CD4-positive, alpha-beta T cell treated with Interleukin-6 at 100 ng/mL for 8 hours (primary cell): ENCODE data around the gene DNAJC6.
"Not testable (repeated sequence)": the region's sequence is repeated elsewhere in the genome, so short reads cannot be mapped to it uniquely, and the experiment has no call there.

Experiments used
- DNase-seq: peaks from one replicate; pipeline ENCODE4 v3.0.0-alpha.2; 2020; ENCODE audit warnings: mixed read lengths, low spot score

The DNAJC6 gene

DNA sequence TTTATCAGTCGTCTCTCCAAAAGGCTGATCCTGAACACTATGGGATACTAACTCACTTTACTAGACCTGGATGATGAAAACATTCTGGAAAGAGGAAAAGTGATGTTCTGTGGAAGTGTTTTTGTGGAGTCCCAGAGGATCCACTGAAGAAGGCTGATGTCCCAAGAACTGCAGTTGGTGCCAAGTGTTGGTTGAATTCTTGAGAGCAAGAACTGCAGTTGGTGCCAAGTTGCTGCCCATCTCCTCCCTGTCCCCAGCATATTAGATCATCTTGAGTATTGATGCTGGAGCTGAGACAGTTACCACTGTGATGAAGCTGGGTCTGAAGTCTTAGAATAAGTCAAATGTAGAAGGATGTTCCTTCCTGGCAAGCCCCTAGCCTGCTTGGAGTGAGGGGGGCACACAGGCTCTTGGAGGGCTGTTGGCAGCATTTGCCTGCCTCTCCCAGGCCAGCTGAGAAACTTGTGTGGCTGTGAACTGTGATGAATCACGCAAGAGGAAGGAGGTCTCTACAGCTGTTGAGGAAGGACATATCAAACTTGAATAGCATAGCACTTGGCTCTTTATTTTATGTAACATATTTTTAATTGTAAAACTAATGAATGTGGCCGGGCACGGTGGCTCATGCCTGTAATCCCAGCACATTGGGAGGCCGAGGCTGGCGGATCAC, 48.1 kb downstream of the DNAJC6 start:
- DNase-seq, result no peak

DNA sequence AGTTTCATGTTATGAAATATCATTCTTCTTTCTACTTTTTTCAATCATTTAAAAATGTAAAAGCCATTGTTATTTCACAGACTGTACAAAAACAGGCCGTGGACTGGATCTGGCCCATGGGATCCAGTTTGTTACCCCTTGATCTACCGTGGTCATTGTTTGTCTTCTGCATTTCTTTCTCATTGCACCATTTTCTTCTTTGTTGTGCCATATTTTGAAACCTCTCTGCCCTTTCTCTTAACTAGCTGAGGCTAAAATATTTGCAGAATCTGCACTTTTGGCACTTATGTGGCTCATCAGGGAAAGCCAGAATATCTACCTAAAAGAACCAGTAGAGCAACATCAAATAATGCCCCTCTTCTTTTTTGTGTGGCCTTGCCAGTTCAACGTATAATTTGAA, 50.5 kb downstream of the DNAJC6 start:
- no peak for DNase-seq

DNA sequence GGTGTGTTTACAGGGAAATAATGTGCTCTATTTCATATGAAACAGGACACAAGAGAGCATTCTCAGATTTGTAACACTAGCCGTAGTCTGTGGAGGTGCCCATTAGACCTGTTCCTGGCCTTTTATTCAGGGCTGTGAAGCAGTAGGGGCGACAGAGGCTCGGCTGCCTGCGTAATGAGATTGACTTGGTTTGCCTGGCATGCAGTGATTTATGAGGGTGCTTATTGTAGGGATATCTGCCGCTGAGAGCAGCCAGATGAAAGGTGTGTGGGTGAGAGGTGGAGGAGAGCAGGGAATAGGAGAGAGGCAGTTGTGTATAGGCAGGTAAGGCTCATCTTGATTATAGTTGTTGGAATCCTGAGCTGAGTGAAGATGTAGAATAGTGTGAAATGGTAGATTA, 51.3 kb downstream of the DNAJC6 start:
- DNase-seq, result no peak

DNA sequence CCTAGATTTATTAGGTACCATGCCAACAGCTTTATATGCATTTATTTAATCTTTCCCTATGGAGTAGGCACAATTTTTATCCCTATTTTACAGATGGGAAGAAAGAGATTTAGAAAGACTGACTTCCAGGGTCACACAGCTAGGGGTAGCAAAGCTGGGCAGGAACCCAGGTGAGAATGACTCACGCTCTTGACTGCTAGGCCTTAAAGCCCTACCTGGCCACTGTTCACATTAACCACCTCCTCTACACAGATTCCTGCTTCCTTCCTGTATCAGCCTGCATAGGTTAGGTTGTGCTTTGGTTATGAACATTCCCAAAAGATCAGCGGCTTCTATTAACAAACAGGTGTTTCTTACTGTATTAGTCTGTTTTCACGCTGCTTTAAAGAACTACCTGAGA, 53.2 kb downstream of the DNAJC6 start:
- no peak for DNase-seq

DNA sequence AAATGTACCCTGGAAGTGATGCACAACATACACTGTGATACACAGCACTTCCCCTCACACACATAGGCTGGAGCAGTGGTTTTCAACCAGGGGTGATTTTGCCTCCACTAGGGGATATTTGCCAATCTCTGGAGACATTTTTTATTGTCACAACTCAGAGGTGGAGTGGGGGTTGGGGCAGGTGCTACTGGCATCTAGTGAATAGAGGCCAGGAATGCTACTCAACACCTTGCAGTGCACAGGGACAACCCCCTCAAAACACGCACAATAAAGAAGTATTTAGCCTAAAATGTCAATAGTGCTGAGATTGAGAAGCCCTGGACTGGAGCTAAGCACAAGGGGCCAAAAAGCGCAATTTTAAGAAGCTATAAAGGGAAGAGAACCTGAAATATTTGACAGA, 54.1 kb downstream of the DNAJC6 start:
- no peak for DNase-seq

DNA sequence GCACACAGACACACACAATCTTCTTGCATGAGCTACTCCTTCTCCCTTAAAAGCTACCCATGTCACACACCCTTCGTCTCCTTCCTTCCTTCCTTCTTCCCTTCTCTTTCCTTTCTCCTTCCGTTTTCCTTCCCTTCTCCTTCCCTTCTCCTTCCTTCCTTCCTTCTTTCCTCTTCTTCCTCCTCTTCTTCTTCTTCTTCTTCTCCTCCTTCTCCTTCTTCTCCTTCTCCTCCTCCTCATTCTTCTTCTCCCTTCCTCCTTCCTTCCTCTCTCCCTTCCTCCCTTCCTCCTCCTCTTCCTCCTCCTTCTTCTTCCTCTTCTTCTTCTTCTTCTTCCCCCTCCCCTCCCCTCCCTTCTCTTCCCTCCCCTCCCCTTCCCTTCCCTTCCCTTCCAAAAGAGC, 59.1 kb downstream of the DNAJC6 start:
- no peak for DNase-seq

DNA sequence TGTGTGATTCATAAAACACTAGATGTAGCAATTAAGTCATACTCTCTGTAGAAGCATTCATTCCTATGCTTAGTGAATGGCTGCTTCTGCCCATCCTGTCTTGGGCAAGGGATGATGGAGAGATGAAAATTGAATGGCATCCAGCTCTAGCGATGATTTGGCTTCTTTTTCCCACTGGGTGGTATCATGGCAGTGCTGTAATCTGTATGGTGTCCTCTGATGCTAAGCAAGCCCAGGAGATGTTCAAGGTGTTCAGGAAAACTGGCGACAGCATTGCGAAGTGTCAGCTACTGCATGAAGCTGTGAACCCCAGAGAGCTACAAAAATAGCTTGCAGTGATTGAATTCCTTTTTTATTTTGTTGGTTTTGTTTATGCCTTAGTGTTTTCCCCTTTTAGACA, 62.2 kb downstream of the DNAJC6 start:
- no peak for DNase-seq

DNA sequence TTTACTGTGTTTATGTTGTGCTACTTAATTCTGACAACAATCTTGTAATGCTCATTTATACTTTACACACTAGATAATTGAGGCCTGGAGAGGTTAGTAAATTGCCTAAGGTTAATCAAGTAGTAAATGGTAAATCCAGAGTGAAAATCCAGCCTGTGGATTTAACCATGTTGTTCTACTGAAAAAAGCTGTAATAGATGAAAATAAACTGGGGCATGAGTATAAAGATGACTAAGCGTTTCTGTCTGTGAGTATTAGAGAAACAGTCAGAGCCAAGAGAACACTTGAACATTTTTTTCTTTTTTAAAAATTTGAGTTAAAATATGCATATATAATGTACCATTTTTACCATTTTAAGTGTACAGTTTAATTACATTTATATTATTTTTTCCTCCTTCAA, 63.2 kb downstream of the DNAJC6 start:
- DNase-seq, result no peak

DNA sequence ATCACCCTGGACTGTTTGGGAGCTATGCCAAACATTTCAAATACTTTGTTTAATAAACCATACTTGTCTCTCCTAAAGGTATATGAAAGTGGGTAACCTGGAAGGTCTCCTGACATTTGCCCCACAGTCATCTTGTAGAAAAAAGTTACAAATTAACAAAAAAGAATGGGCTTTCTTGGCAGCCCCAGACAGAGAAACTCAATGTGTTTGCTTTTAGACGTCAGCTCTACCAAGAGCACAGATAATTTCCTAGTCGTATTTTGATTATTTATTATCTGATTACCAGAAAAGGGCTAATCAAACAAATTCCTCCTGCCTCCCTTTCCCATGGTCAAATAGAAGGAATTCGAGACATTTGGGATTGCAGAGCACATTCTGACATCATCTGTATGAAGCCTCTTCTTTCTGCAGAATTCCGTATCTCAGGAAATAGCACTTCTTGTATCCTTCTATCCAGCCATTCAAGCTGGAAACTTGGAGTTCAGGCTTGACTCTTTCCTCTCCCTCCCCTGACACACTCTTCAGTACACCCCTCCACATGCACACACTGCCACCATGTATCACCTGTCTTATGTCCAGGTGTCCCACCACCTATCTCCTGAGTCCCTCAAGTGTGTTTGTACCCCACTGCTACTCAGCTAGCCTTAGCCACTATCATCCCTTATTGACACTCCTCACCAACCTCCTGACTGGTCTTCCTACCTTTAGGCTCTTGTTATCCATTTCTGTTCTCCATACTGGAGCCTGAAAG, 68.3 kb downstream of the DNAJC6 start:
- DNase-seq, result no peak

DNA sequence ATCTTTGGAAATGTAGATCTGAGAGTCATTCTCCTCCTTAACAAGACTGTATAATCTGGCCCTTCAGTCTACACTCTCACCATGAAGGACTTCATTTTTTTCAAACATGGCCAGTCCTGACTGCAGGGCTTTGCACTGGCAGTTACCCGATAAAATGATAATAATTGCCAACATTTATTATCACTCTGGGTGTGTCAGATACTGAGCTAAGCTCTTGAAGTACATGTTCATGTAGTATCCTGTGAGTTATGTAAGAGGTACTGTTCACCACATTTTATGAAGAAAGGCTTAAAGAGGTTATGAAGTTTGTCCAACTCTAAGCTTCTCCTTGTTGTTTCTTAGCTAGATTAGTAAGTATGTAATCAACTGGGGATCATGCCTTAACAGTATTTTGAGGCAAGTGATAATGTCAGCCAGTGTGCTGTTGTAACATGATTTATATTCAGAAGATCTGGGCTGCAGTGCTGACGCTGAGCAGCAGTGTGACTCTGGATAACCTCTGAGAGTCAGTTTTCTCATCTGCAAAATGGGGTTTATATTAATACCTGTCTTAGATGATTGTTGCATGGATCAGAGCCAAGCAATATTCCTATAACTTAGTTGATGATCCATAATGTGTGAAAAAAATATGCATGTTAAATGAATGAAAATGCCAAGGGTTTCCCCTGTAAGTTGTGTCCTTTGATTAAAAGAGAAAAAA, 69.1 kb downstream of the DNAJC6 start:
- DNase-seq, result no peak

DNA sequence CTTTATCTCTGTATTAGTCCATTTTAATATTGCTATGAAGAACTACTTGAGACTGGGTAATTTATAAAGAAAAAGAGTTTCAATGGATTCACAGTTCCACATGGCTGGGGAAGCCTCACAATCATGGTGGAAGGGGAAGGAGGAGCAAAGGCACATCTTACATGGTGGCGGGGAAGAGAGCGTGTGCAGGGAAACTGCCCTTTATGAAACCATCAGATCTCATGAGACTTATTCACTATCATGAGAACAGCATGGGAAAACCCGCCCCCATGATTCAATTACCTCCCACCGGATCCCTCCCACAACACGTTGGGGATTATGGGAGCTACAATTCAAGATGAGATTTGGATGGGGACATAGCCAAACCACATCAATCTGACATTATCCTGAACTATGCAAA, 75.1 kb downstream of the DNAJC6 start:
- not testable (repeated sequence) for DNase-seq

DNA sequence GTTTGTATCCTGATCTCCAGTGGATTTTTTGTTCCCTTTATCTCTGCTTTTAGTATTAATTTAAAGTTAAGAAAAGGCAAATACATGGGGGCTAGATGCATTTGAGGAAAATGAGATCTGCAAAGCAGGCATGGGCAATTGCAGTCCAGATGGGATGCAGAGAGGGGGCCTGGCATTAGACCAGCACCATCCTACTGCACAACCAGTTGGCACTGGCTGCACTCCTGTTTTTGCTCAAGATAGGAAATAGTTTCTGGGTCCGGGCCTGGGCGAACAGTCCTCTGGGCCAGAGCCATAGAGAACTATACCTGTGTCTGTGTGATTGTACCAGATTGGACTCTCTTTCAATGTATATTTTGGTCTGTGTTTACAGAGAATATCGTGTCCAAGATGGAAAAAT, 77.1 kb downstream of the DNAJC6 start:
- DNase-seq, result no peak

DNA sequence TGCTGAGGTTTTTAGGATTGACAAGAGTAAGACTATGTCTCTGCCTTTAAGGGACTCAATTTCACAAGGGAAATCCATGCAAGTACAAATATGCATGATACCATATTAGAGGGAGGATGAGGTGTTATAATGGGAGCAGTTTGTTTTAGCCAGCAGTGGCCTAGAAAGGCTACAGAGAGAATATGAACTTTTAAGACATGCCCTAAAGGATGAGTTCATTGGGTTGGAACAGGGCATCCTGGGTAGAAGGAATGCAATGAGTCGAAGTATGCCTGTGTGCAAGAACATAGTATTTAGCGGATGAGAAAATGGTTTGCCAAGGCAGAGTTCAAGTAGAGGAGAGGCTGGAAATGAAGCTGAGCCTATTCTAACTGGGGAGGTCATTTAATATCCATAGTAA, 78.5 kb downstream of the DNAJC6 start:
- DNase-seq, result no peak

DNA sequence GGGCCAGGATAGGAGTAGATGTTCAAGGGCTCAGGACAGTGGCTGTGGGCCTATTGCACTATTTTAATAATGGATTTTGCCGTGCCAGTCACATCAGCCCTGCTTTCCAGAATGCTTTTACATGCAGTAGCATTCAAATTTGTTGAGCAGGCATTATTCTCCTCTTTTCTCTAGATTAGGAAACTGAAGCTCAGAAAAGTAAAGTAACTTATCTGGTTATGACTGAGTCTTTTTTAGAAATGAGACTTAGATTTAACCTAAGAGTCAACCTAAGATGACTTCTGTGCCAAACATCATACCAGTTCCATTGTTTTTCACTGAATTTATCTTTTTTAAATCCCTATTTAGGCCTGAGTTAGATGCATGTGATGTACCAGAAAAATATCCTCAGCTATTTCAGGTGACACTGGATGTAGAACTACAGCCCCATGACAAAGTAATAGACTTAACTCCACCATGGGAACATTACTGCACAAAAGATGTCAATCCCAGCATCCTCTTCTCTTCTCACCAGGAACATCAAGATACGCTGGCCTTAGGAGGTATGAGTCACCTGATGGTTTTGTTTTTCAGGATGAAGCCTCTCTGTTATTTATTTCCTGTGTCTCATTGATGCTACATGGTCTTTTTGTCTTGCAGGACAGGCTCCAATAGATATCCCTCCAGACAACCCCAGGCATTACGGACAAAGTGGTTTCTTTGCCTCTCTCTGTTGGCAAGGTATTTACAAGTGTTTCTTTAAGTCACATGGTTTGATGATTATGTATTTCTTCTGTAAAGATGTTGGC, 79.8 kb downstream of the DNAJC6 start:
- DNase-seq, result no peak

DNA sequence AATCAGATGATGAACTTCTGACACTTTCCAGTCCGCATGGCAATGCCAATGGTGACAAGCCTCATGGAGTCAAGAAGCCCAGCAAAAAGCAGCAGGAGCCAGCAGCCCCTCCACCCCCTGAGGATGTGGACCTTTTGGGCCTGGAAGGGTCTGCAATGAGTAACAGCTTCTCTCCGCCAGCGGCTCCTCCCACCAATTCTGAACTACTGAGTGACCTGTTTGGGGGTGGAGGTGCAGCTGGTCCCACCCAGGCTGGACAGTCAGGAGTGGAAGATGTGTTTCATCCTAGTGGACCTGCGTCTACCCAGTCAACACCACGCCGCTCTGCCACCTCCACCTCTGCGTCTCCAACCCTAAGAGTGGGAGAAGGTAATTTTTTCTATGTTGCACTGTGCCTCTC, 83.2 kb downstream of the DNAJC6 start:
- DNase-seq, result no peak

DNA sequence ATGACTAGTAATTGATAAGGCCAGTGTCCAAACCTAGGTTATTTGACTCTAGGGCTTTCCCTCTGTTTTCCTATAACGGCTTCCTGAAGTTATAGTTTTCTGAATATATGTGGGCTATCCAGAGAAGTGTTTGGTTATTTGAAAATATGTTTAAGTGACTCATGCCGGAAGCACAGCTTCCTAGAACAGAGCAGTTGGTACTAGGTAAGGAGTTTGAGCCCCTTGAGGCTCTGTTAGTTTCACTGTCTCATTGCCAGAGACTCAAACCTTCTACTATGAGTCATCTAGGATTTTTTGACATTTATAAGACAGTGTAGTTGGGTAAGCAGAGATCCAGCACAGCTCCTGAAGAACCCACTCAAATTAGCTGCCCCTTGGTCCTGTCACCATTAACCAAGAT, 84.0 kb downstream of the DNAJC6 start:
- DNase-seq, result no peak

DNA sequence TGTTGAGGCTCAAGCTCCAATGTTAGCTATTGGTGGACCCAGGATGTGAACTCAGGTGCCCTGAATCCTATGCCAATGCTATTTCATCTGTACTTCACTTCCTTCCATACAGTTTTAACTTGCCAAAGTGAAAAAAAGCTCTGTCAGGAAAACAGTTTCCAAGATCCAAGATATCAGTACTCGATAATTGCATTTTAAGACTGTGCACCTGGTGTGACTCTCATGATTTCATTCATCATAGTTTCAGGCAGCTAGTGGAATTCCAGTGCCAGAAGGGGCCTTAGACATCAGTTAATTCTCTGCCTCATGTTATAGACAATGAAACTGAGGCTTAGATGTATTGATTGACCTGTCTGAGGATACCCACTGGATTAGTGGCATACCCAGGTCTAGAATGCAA, 84.6 kb downstream of the DNAJC6 start:
- no peak for DNase-seq

DNA sequence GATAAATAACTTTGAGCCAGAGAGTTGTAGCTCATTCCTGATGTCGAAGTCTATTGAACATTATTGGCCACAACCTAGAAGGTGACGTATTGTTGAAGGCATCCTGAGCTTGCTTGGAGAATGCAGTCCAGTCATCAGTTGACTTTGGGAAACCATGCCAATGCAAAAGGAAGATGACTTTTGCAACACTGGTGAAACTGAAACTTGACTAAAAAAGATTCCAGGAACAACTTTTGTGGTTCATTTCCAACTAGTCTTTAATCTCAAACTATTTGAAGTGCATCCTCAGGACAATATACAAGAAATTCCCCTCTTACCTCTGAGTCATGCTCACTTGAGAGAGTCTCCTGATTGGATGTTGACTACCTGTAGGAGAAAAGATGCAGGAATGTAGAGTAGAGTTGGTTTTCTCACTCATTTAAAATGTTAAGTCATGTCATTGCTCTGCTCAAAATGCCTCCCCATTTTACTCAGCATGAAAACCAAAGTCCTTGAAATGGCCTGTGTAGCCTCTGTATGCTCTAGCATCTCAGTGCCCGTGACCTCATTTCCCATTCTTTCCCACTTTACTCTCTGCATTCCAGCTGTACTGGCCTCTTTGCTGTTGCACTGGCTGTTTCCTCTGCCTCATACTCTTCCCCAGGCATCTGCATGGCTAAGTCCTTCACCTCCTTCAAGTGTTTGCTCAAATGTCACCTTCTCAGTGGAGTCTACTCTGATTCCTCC, 86.7 kb downstream of the DNAJC6 start:
- no peak for DNase-seq

DNA sequence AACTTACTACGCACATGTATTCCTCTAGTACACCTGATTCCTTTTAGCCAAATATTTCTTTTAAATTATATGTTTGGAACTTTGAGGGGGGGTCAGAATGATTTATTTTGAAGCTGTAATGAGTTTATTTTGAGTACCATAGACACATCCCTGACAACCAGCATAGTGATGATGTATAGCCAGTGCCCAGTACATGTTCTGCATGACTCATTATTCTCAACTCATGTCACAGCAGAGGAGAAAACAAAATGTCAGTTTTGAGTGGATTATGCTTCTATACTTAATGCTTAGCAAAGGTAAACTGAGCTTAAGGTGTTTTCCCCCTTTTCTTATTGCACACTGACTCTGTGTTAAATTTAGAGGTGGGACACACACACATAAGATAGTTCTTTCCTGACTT, 88.7 kb downstream of the DNAJC6 start:
- no peak for DNase-seq

DNA sequence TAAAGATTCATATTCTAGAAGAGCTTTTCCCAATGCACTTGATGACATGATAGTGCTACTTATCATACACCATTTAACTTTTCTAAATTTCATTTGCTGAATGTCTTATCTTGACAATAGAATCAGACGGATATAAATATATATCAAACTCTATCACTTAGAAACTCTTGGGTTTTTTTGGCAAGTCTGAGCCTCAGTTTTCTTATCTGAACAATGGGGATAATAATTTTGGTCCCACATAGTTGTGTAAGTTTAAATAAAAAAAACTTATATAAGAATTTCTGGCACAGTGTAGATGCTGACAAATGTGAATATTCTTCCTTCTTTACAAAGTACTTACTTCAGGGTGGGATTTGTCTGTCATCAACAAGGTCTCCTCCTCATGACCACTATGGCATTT, 89.7 kb downstream of the DNAJC6 start:
- no peak for DNase-seq

DNA sequence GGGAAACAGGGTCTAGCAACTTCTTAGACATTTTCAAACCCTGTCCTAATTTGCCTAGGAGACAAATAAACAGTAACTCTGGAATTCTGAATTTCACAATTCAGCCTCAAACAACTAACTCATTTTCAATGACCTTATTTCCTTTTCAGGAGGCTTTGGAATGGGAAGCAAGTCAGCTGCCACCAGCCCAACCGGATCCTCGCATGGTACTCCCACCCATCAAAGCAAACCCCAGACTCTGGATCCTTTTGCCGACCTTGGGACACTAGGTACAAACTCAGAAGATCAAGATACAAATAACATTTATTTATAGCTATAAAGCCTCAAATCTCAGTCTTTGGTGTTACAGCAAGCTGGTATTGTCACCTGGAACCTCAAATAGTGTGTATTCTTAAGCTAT, 92.3 kb downstream of the DNAJC6 start:
- no peak for DNase-seq

DNA sequence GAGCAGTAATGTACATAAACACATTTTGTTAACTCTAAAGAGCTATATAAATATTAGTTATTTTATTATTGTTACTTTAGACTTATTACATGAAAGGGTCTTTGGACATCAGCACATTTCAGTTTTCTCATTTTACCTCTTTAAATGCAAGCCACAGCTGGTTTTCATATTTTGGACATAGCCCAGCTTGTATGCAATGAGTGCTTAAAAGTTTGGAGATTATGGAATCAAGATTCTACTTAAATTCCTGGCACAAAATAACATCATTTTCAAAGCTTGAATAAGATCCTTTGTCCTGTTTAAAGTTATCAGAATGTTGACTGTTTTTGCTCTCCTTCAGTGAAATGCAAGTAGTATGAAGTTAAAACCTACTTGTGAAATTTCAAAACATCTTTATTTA, 95.6 kb downstream of the DNAJC6 start:
- no peak for DNase-seq
